PC-9 (cell line): ENCODE results near the gene FUT4.

Source experiments
- EZH2 ChIP-seq: fragments of 200-600 bp; sonication (generic); IDR thresholded peaks from 2 replicates; pipeline ENCODE4 v1.8.0; 2017; ENCODE audit warnings: antibody characterized with exemption, low read depth
- TF ChIP-seq, protein P1 (sequence below): fragments of 200-600 bp; sonication (generic); conservative IDR thresholded peaks from 2 replicates; pipeline ENCODE4 v1.6.1; 2017; ENCODE audit warnings: mixed run types, antibody characterized with exemption, mild to moderate bottlenecking, moderate library complexity

DNA sequence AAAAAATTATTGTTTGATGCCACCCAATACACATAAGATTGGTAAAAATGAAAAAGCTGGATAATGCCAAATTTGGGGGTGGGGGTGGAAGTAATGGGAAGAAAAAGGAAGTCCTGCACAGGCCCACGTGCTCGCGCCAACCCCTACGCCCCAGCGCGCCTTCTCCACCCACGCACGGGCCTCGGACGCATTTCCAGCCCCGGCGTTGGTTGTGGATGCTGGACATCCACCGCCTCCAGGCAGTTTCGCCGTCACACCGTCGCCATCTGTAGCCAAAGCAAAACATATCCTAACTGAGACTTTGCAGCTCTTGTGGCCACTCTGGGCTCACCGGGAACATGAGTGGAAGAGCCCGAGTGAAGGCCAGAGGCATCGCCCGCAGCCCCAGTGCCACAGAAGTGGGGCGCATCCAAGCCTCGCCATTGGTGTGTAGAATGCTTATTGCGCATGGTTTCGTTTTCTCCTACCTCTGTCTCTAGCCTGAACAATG lies 23.5 kb downstream of the FUT4 start, which contains the start of gene PIWIL4:
- TF ChIP-seq, protein P1, sequence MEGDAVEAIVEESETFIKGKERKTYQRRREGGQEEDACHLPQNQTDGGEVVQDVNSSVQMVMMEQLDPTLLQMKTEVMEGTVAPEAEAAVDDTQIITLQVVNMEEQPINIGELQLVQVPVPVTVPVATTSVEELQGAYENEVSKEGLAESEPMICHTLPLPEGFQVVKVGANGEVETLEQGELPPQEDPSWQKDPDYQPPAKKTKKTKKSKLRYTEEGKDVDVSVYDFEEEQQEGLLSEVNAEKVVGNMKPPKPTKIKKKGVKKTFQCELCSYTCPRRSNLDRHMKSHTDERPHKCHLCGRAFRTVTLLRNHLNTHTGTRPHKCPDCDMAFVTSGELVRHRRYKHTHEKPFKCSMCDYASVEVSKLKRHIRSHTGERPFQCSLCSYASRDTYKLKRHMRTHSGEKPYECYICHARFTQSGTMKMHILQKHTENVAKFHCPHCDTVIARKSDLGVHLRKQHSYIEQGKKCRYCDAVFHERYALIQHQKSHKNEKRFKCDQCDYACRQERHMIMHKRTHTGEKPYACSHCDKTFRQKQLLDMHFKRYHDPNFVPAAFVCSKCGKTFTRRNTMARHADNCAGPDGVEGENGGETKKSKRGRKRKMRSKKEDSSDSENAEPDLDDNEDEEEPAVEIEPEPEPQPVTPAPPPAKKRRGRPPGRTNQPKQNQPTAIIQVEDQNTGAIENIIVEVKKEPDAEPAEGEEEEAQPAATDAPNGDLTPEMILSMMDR: no peak
- no peak for TF ChIP-seq EZH2
